Esophagus (tissue), 2 donors: Measurements from ENCODE around the gene CLCNKA. TPM values are rescaled to one million over a fixed set of nuclear protein-coding genes. Genes with fewer than 3 reads are reported as not detected.

Experiments
- H3K27ac ChIP-seq, 2 donors: one replicate each; pipeline ENCODE4 v1.5.1; 2013; ENCODE audit warnings: low read depth in 2 of 2, mild to moderate bottlenecking in 2 of 2, inconsistent platforms in 1 of 2, low read length in 1 of 2, moderate library complexity in 1 of 2
- H3K27me3 ChIP-seq, 2 donors: one replicate each; pipeline ENCODE4 v1.6.1; 2013; ENCODE audit warnings: low read length in 2 of 2, control low read depth in 1 of 2, mild to moderate bottlenecking in 1 of 2; ENCODE audit not compliant: insufficient read depth in 2 of 2, control insufficient read depth in 1 of 2
- H3K36me3 ChIP-seq, 2 donors: one replicate each; pipeline ENCODE4 v1.6.1; 2013; ENCODE audit warnings: low read length in 1 of 2; ENCODE audit not compliant: control insufficient read depth in 2 of 2, insufficient read depth in 2 of 2
- H3K4me1 ChIP-seq, 2 donors: one replicate each; pipeline ENCODE4 v1.6.1; 2013; ENCODE audit warnings: low read length in 1 of 2; ENCODE audit not compliant: control insufficient read depth in 2 of 2, insufficient read depth in 2 of 2
- H3K4me3 ChIP-seq, 2 donors: one replicate each; pipeline ENCODE4 v1.5.1; 2013; ENCODE audit warnings: low read length in 2 of 2, mild to moderate bottlenecking in 2 of 2, low read depth in 1 of 2, moderate library complexity in 1 of 2
- H3K9me3 ChIP-seq, 2 donors: one replicate each; pipeline ENCODE4 v1.6.1; 2013; ENCODE audit warnings: mild to moderate bottlenecking in 2 of 2, low read depth in 1 of 2, low read length in 1 of 2, moderate library complexity in 1 of 2; ENCODE audit not compliant: control insufficient read depth in 2 of 2, insufficient read depth in 1 of 2
- WGBS, 2 donors: extraction: QIAGEN DNeasy Blood & Tissue Kit; methylation state at CpG; one replicate each; pipeline ENCODE4 v1.1.7; 2013; 5-methylcytosine and 5-hydroxymethylcytosine counted together
- polyA plus RNA-seq, 2 donors: library from polyadenylated mRNA; stranded (reverse); fragments of 200-250 nt; gene quantifications; one replicate each; pipeline ENCODE4 v1.2.3, GENCODE V29; 2013
- donor health status: healthy with polysubstance abuse.
- donor health status: Bipolar disorder and iron deficiency.

Gene CLCNKA
- polyA plus RNA-seq, 2 donors = 0.04 to 0.06 TPM

DNA sequence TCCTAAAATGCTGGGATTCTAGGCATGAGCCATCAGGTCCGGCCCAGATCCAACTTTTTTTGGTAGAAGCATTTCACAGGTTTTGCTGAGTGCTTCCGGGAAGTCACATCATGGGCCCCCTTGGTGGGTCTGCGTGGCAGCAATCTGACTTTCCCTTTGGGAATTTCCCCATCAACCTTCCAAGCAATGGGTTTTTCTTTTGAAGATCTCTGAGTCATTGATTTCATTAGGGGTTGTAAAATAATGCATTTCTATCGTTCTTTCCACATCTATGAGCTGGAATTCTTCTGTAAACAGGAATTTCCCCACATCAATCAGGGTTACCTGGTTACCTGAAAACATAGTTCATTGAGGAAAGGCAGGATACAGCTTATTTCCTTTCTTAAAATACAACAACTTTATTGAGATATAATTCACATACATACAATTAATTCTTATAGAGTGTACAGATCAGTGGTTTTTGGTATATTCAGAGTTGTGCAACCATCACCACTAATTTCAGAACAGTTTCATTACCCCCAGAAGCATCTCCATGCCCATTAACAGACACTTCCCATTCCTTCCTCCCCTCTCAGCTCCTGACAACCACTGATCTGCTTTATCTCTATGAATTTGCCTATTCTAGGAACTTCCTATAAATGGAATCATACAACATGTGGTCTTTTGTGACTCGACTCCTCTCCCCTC, 36.1 kb upstream of the CLCNKA start:
- no peaks in the 10 kb centered on the region for H3K4me1 ChIP-seq
- no peak overlapping the region for H3K4me3 ChIP-seq
- no peak overlapping the region for H3K27ac ChIP-seq
- no peaks in the 10 kb centered on the region for H3K36me3 ChIP-seq
- H3K27me3 ChIP-seq = no peaks in the 10 kb centered on the region
- H3K9me3 ChIP-seq = no peaks in the 10 kb centered on the region
- WGBS, 2 donors = 47 to 56% methylated on average over 5 of the region's 5 CpGs

DNA sequence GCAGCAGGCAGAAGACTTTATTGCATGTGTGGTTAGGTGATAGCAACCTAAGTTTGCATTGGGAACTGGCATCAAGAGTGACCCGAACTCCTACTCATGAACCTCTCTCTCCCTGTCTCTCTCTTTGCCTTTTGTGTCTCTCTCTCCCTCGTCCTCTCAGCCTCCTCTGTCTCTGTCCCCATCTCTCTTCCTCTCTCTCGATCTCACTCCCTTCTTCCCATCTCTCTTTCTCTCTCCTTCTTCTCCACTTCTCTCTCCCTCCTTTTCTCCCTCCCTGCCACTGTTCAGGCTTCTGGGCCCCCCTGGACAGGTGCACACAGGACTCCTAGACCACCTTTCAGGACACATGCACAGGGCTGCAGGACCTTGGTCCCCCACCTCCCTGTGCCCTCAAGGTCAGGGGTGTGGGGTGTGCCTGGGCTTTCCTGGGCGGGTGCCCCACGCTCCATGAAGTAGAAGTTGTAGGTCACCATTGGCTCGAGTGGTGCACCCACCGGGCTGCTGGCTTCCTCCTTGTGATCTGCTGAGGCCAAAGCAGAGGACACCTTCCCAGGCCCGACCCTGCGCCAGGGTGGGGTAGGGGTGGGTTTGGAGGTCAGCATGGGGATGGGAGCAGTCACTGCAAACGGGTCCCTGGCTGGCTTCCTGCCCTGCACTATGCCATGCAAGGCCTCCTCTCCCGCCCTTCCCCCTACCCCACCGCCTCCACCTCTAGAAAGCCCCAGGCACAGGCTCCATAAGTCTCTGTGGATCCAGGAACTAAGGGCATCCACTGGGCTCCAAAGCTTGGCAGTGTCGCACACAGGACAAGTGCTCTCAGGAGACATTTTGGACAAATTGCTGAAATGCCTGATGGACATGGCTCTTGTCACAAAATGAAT, 32.7 kb upstream of the CLCNKA start:
- no peak overlapping the region for H3K4me3 ChIP-seq
- H3K36me3 ChIP-seq = no peaks in the 10 kb centered on the region
- no peaks in the 10 kb centered on the region for H3K4me1 ChIP-seq
- WGBS, 2 donors = 87 to 88% methylated on average over 12 to 13 of the region's 13 CpGs
- no peaks in the 10 kb centered on the region for H3K9me3 ChIP-seq
- H3K27me3 ChIP-seq = no peaks in the 10 kb centered on the region
- H3K27ac ChIP-seq = no peak overlapping the region

DNA sequence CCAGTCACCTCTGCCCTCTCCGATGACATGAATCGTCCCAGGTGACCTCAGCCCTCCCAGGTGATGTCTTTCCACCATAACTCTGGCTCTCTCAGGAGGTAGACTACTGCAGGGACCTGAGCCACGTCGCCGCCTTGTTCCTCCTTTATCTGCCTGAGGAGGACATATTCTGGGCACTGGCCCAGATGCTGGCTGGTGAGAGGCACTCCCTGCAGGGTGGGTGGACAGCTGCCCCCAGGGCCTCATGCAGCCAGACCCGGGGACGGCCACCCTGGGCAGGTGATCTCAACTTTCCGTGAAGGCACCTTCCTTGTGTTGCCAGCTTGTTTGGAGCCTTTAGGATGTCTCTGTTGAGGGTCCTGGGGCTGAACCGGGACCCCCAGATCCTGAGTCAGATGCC, 32.1 kb upstream of the CLCNKA start:
- Histone ChIP-seq H3K27me3 (no peaks in the 10 kb centered on the region), H3K4me1 (no peaks in the 10 kb centered on the region), H3K4me3 (no peak overlapping the region), H3K27ac (no peak overlapping the region), H3K9me3 (no peaks in the 10 kb centered on the region), H3K36me3 (no peaks in the 10 kb centered on the region)
- WGBS, 2 donors = 64 to 70% methylated on average over 9 of the region's 9 CpGs

DNA sequence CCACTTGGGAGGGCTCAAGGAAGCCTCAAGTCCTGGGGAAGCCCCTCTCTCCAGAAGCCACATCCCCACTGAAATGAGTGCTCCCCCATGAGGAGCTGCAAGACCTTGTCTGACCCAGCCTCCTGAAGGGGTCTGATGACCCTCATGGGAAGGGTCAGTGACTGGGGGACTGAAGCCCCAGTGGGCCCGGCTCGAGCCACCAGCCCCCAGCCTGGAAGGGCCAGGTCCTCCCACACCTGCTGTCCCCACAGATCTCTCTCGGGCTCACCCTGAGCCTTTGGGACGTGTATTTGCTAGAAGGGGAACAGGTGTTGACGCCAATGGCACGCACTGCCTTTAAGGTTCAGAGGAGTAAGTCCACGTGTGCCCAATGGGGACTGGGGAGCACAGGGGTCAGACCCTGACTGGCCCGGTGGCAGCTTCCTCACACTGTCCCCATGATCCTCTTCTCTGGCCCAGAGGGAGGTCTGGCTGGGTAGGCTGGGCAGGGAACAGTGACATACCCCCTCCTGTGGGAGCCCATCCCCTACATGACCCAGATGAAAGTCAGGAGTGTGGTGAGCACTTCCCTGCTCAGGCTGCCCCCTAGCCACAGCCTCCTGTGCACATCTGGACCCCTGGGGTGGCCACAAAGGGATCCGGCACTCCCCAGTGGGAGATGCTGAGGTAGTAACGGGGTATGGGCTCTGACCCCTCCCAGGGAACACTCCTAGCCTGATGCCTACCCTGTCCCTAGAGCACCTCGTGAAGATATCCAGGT, 30.2 kb upstream of the CLCNKA start:
- Histone ChIP-seq H3K4me3 (no peak overlapping the region), H3K36me3 (no peaks in the 10 kb centered on the region), H3K4me1 (no peaks in the 10 kb centered on the region), H3K9me3 (no peaks in the 10 kb centered on the region), H3K27me3 (no peaks in the 10 kb centered on the region), H3K27ac (no peak overlapping the region)
- WGBS, 2 donors = 88 to 89% methylated on average over 11 of the region's 11 CpGs

DNA sequence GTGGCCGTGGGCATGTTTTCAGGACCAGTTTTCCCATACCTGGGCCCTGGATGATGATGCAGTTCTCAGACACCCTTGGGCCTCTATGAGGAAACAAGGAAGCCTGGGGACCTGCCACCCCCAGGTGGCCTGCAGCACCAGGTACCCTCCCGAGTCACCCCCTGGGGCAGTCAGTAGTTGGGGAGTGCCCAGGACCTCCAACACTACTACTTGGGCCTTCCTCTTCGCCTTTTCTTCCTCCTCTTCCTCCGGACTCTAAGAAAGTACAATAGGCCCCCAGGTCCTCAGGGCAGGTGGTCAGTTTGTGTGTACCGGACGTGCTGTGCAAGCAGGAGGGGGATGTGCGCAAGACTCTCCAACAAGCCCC, 29.7 kb upstream of the CLCNKA start:
- Histone ChIP-seq H3K9me3 (no peaks in the 10 kb centered on the region), H3K27me3 (no peaks in the 10 kb centered on the region)
- 87 to 93% methylated on average over 7 of the region's 7 CpGs for WGBS, 2 donors

DNA sequence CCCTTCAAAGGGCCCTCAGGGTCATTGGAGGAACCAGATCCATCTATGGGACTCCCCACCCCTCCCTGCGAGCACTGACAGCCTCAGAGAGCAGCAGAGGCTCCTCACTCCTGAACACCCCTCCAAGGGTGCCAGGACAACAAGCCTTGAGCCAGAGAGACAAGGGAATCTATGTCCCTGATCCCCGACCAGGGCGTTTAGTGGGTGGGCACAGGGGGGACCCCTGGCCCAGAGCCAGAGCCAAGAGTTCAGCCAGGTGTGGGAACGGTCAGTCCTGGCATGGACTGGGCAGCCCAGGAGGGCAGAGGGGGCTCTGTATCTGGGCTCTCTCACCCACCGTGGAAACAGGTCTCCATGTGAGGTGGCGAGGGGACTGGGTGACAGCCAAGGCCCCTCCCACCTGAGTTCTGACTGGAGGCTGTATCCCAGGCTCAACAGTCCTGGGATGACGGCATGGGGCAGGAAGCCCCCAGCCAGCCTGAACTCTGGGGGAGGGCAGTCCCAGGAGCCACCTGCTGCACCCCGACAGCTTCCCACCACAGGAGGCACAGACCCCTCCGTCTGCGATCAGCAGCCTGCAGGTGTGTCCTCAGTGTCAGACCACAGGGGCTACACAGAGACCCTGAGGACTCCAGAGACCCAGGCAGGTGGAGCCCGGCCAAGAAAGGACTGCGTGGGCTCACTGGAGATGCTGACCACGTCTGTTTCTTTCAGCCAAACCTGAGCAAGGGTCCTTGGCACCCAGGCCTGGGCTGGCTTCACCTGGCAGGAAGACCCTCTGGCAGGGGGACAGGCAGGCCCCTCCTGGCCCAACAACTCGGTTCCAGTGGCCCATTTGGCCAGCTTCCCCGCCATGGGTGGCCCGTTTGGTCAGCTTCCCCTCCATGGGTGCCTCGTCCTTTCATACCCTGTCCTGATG, 29.0 kb upstream of the CLCNKA start:
- no peak overlapping the region for H3K4me3 ChIP-seq
- no peaks in the 10 kb centered on the region for H3K9me3 ChIP-seq
- H3K27me3 ChIP-seq = no peaks in the 10 kb centered on the region
- H3K27ac ChIP-seq = no peak overlapping the region
- no peaks in the 10 kb centered on the region for H3K4me1 ChIP-seq
- 82 to 83% methylated on average over 17 of the region's 17 CpGs for WGBS, 2 donors
- no peaks in the 10 kb centered on the region for H3K36me3 ChIP-seq

More for the DNA sequence above, 29.7 kb upstream of the CLCNKA start:
- Histone ChIP-seq H3K36me3 (no peaks in the 10 kb centered on the region), H3K27ac (no peak overlapping the region), H3K4me1 (no peaks in the 10 kb centered on the region), H3K4me3 (no peak overlapping the region)

DNA sequence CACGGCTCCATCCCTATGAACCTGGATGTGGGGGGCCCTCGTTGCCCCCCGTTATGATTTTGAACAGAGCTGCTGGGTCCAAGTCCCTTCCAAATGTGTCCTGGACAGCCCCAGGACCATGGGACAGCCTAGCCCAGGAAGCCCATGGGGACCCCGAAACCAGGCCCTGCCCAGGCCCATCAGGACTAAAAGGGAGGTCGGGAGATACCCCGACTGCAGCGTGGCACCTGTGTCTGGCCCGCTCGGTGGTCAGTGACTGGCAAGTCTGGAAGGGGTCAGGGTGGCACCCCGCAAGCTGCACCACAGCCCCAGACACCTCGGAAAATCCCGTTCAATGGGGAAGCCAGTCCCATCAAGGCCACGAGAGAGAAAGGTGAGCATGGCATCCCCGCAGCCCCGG, 28.2 kb upstream of the CLCNKA start:
- Histone ChIP-seq H3K36me3 (no peaks in the 10 kb centered on the region), H3K4me1 (no peaks in the 10 kb centered on the region), H3K27me3 (no peaks in the 10 kb centered on the region), H3K9me3 (no peaks in the 10 kb centered on the region), H3K4me3 (no peak overlapping the region), H3K27ac (no peak overlapping the region)
- 89 to 93% methylated on average over 15 of the region's 15 CpGs for WGBS, 2 donors

DNA sequence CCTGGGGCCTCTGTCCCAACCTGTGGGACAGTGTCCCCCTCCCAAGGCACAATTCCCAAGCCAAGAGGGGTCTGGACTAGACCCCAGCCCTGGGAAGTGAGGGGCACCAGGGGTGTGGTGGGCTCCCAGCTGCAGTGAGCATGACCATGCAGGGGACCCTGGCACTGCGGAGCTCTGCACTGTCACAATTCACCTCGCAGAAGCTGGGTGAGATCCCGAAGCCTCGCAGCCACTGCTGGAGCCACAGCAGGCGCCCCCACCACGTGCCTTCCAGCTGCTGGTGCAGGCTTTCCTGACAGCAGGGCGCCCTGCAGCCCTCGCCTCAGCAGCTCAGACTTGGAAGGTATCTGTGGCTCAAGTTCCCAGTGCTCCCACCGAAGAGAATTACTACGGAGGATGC, 27.8 kb upstream of the CLCNKA start:
- Histone ChIP-seq H3K4me1 (no peaks in the 10 kb centered on the region), H3K27me3 (no peaks in the 10 kb centered on the region), H3K9me3 (no peaks in the 10 kb centered on the region), H3K27ac (no peak overlapping the region), H3K4me3 (no peak overlapping the region), H3K36me3 (no peaks in the 10 kb centered on the region)
- 91 to 93% methylated on average over 10 of the region's 10 CpGs for WGBS, 2 donors
